HG03039 (cell line): ENCODE results near the gene TTC27.
"Not testable (repeated sequence)": the region's sequence is repeated elsewhere in the genome, so short reads cannot be mapped to it uniquely, and the experiment has no call there.

Source experiments
- ATAC-seq: cut with Tn5 transposase; IDR thresholded peaks from one replicate; pipeline ENCODE4 v1.9.1; 2021; ENCODE audit warnings: mild to moderate bottlenecking, moderate library complexity; ENCODE audit not compliant: unreplicated experiment

TTC27 gene

GRCh38 chr2:32718752-32719151 is 90.9 kb downstream of the TTC27 start:
- ATAC-seq, result no peak

GRCh38 chr2:32719430-32719829 is 91.6 kb downstream of the TTC27 start:
- no peak for ATAC-seq

GRCh38 chr2:32719933-32720716 is 92.3 kb downstream of the TTC27 start:
- no peak for ATAC-seq

GRCh38 chr2:32720771-32721170 is 92.9 kb downstream of the TTC27 start:
- ATAC-seq, result no peak

- ATAC-seq, result no peak
These were observed 93.5 kb downstream of the TTC27 start for GRCh38 chr2:32721376-32721775.

GRCh38 chr2:32723467-32724079 is 95.7 kb downstream of the TTC27 start:
- no peak for ATAC-seq

GRCh38 chr2:32726678-32727077 is 98.8 kb downstream of the TTC27 start:
- ATAC-seq, result not testable (repeated sequence)

GRCh38 chr2:32727157-32727556 is 99.3 kb downstream of the TTC27 start:
- ATAC-seq, result no peak

GRCh38 chr2:32730958-32731357 is 103.1 kb downstream of the TTC27 start:
- ATAC-seq, result not testable (repeated sequence)

GRCh38 chr2:32732120-32732519 is 104.3 kb downstream of the TTC27 start:
- ATAC-seq, result no peak

- peak; percentile 51 for ATAC-seq
These were observed 105.1 kb downstream of the TTC27 start for GRCh38 chr2:32732912-32733472.

- ATAC-seq, result no peak
These were observed 107.5 kb downstream of the TTC27 start for GRCh38 chr2:32735348-32735747.

GRCh38 chr2:32738939-32739338 is 111.1 kb downstream of the TTC27 start:
- ATAC-seq, result no peak

- no peak for ATAC-seq
These were observed 111.8 kb downstream of the TTC27 start for GRCh38 chr2:32739664-32740063.

GRCh38 chr2:32741575-32741974 is 113.7 kb downstream of the TTC27 start:
- ATAC-seq, result no peak

- ATAC-seq, result no peak
These were observed 114.5 kb downstream of the TTC27 start for GRCh38 chr2:32742376-32742775.

- no peak for ATAC-seq
These were observed 115.8 kb downstream of the TTC27 start for GRCh38 chr2:32743480-32744236.

- no peak for ATAC-seq
These were observed 117.3 kb downstream of the TTC27 start for GRCh38 chr2:32745191-32745590.

- no peak for ATAC-seq
These were observed 117.8 kb downstream of the TTC27 start for GRCh38 chr2:32745675-32746074.

GRCh38 chr2:32746669-32747068 is 118.8 kb downstream of the TTC27 start:
- no peak for ATAC-seq

- no peak for ATAC-seq
These were observed 120.3 kb downstream of the TTC27 start for GRCh38 chr2:32748158-32748557.
